Immature natural killer cell (primary cell): Measurements from ENCODE around the gene MGMT. TPM values are rescaled to one million over a fixed set of nuclear protein-coding genes. Genes with fewer than 3 reads are reported as not detected.

Source experiments
- DNase-seq, 3 donors: peaks; one replicate each; pipeline ENCODE4 v3.0.0; 2022; ENCODE audit warnings: mixed read lengths in 1 of 3
- H3K27ac Mint-ChIP-seq, 6 donors: one replicate each; pipeline ENCODE4 v1.8.0; 2020; ENCODE audit warnings: mixed read lengths in 6 of 6, mild to moderate bottlenecking in 5 of 6, inconsistent platforms in 4 of 6, moderate library complexity in 3 of 6
- H3K27me3 Mint-ChIP-seq, 3 donors: one replicate each; pipeline ENCODE4 v1.8.0; 2020 to 2021; ENCODE audit warnings: low read depth in 3 of 3, mild to moderate bottlenecking in 3 of 3, mixed read lengths in 3 of 3, moderate library complexity in 3 of 3, inconsistent platforms in 1 of 3
- H3K36me3 Mint-ChIP-seq, 3 donors: one replicate each; pipeline ENCODE4 v1.8.0; 2020; ENCODE audit warnings: mixed read lengths in 3 of 3, inconsistent platforms in 2 of 3, mild to moderate bottlenecking in 2 of 3
- H3K4me1 Mint-ChIP-seq, 2 donors: one replicate each; pipeline ENCODE4 v1.8.0; 2020; ENCODE audit warnings: inconsistent platforms in 2 of 2, mild to moderate bottlenecking in 2 of 2, mixed read lengths in 2 of 2, moderate library complexity in 1 of 2
- H3K4me3 Mint-ChIP-seq, 5 donors: one replicate each; pipeline ENCODE4 v1.8.0; 2020; ENCODE audit warnings: mild to moderate bottlenecking in 5 of 5, mixed read lengths in 5 of 5, inconsistent platforms in 3 of 5, moderate library complexity in 3 of 5
- H3K9me3 Mint-ChIP-seq, 6 donors: one replicate each; pipeline ENCODE4 v1.8.0; 2020; ENCODE audit warnings: mild to moderate bottlenecking in 6 of 6, mixed read lengths in 6 of 6, inconsistent platforms in 4 of 6, moderate library complexity in 3 of 6
- polyA plus RNA-seq, 3 donors: library from polyadenylated mRNA; unstranded; fragments of 300-500 nt; fragmentation: Illumina TruSeq; gene quantifications; one replicate each; pipeline ENCODE4 v1.2.3, GENCODE V29; 2021

MGMT gene
- polyA plus RNA-seq, 3 donors from 2014 or later = 33.7 to 69.5 (median 37.5) TPM

DNA sequence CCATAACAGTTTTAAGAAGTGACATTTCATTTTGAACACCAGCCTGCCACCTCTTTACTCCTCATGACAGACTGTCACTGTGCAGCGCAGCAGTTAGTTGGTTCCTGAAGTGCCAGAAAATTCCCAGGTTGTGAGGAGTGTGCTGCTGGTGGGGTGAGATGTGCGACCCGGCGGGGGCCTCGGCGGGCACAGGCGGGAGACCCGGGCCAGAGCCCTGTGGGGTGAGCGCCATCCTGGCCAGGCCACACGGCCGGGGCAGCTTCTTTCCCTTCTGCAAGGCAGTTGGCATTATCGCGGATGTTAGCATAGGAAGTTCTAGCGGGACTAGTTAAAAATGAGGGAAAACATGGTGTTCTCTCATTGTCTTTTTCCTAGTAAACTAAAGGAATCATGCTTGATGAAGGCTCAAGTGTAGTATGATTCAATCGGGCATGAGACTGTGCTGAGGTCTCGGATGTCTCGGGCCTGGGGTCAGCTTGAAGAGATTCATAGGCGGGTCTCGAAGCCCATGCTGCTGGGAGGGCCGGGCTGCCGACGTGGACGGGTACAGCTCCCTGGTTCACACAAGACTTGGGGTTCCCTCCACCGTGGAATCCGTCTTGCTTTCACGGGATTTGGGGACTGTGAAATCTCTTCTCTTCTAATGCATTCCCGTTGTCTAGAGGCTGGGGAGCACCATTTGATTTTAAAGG lies 56.1 kb downstream of the MGMT start:
- H3K27me3 Mint-ChIP-seq = peaks cover 2 to 13% (median 12%) of the 10 kb centered on the region in 3 donors
- no peaks in the 10 kb centered on the region for H3K9me3 Mint-ChIP-seq
- DNase-seq = no peak
- H3K27ac Mint-ChIP-seq = no peak overlapping the region
- H3K4me1 Mint-ChIP-seq = peaks cover 4 to 12% of the 10 kb centered on the region in 2 donors
- H3K36me3 Mint-ChIP-seq = peaks cover 4 to 6% (median 5%) of the 10 kb centered on the region in 3 donors
- no peak overlapping the region for H3K4me3 Mint-ChIP-seq

DNA sequence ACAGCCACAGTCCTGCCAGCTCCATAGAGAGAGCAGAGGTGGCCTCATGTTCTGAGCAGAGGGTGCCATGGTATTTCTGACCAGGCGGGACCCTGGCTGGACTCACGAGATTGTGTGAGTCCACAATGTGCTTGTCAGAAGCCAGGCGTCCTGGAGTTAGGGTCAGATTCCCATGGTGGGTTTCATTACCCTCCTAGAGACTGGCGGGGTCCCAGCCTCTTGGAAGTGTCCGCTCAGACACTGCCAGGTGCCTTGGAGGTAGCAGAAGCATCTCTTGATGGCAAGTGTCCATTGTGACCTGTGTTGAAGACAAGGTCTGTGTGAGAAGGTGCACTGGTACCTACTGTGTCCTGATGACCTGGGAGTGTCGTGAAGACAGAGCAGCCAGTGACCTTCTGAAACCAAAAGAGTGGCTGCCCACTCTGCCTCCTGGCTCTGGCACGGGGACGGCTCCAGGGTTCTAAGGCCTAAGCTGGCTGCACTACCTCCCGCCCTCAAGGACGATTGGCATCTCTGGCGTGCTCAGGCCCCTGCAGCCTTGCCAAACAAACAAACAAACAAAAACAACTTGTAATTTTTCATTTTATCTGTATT lies 56.8 kb downstream of the MGMT start:
- Mint-ChIP-seq H3K27me3 (peaks cover 0 to 6% (median 6%) of the 10 kb centered on the region in 3 donors), H3K4me3 (no peak overlapping the region), H3K27ac (no peak overlapping the region), H3K36me3 (peaks cover 4 to 6% (median 5%) of the 10 kb centered on the region in 3 donors), H3K9me3 (no peaks in the 10 kb centered on the region), H3K4me1 (peaks cover under 1 to 6% of the 10 kb centered on the region in 2 donors)
- DNase-seq = no peak

DNA sequence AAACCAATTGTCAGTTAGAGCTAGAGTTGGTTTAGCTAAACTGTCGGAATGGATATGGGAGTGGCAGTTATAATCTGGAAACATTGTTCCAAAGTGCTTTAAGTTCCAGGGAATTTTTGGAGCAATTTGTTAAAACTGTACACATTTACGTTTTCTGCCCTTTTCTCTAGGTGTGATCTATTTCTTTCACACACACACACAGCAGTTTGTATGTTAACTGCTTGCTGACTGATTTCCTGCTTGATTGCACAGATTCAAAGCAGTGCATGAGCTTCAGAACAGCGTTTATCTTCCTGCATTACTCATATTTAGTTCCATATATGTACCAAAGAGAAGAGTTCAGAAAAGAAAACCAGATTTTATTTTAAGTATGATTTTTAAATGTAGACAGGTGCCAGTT lies 57.9 kb downstream of the MGMT start:
- Mint-ChIP-seq H3K27ac (no peak overlapping the region), H3K36me3 (peaks cover 4 to 6% (median 5%) of the 10 kb centered on the region in 3 donors), H3K4me3 (no peak overlapping the region), H3K27me3 (peaks cover 0 to 4% (median 0%) of the 10 kb centered on the region in 3 donors), H3K9me3 (no peaks in the 10 kb centered on the region), H3K4me1 (peaks cover 0 to 1% of the 10 kb centered on the region in 2 donors)
- DNase-seq = no peak

DNA sequence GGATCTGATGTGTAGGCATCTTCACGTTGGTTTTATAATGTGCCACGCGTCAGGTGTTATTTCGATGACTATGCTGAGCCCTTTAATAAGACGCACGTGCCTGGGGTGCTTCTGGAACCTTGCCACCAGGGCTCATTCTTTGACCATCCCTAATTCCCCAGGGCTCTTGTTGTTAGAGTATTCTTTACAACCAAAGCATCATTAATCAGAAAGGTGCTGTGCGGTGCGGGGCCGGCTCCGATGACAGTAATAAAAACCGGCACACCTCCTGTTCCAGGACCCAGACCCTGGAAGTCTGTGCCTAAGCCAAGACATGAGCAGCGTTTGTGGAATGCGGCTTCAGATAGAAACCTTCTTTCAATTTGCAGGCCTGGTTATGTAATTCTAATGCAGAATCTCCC lies 58.4 kb downstream of the MGMT start:
- no peak overlapping the region for H3K4me3 Mint-ChIP-seq
- no peak for DNase-seq
- H3K36me3 Mint-ChIP-seq = peaks cover 4 to 6% (median 5%) of the 10 kb centered on the region in 3 donors
- no peaks in the 10 kb centered on the region for H3K9me3 Mint-ChIP-seq
- H3K27me3 Mint-ChIP-seq = peaks cover 0 to 2% (median 0%) of the 10 kb centered on the region in 3 donors
- peaks cover 0 to 1% of the 10 kb centered on the region in 2 donors for H3K4me1 Mint-ChIP-seq
- no peak overlapping the region for H3K27ac Mint-ChIP-seq

DNA sequence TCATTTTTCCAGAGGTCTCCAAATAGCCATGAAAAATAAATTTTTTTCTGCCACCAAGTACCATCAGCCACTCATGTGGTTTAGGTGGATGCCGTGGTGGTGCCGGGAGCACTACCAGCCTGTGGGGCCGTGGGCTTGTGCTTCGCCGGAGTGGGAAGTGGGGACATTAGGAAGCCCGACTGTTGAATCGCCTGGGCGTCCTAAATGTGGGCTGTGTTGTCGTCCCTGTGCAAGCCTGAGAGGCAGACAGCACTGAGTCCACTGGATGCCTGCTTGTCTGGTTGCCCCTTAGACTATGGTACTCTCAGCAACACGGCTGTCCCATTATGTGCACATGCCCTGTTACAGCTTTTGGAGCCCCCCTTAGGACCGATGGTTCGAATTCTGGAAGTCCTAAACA lies 59.9 kb downstream of the MGMT start:
- DNase-seq = no peak
- Mint-ChIP-seq H3K36me3 (peaks cover 4 to 6% (median 5%) of the 10 kb centered on the region in 3 donors), H3K4me3 (no peak overlapping the region), H3K27ac (no peak overlapping the region), H3K27me3 (no peaks in the 10 kb centered on the region), H3K4me1 (peaks cover 0 to 1% of the 10 kb centered on the region in 2 donors), H3K9me3 (no peaks in the 10 kb centered on the region)

DNA sequence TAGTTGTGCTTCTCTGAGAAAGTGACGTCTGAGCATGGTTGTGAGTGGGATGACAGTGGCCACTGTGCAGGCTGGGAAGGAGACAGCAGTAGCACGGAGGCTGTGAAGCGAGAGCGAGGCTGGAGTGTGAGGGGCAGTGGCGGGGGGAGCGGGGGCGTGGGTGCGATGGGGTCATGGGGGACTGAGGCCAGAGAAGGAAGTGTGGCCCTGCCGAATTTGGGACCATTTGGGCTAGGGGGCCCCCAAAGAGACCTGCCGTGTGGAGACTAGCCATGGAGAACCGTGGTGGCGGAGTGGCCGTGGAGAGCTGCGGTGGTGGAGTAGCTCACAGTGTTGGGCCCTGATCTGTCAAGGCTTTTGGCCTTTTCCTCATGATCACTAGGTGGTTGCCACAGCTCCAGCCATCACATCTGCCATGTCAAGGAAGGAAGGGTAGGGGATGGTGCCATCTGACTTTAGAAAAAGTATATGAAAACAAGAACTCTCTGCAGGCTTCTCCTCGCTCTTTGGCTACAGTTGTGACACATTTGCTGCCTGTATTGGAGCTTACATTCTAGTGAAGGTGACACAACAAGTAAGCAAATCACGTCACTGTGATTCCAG lies 61.4 kb downstream of the MGMT start:
- Mint-ChIP-seq H3K36me3 (peaks cover 4 to 6% (median 5%) of the 10 kb centered on the region in 3 donors), H3K27me3 (no peaks in the 10 kb centered on the region), H3K4me1 (peaks cover 11 to 12% of the 10 kb centered on the region in 2 donors), H3K9me3 (no peaks in the 10 kb centered on the region), H3K4me3 (no peak overlapping the region), H3K27ac (no peak overlapping the region)
- no peak for DNase-seq

DNA sequence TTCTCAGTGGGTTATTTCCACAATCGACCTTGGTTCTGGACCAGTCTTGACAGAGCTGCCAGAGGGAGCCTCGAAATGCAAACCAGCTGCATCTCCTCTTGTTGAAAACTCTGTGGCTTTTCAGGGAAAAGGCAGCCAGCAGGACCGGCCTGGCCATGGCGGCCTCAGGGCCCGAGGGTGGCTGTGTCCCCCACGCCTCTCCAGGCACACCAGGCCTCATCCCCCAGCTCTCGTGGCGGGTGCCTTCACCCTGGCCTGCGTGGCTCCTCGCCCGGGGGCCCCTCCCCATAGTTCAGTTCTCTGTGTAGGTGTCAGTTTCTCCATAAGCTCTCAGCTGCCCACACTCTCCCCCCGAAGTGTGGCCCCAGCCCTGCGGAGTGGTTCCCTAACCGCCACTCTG lies 63.5 kb downstream of the MGMT start:
- H3K4me3 Mint-ChIP-seq = no peak overlapping the region
- no peaks in the 10 kb centered on the region for H3K9me3 Mint-ChIP-seq
- H3K4me1 Mint-ChIP-seq = peaks cover 18 to 21% of the 10 kb centered on the region in 2 donors
- peaks cover 5 to 7% (median 6%) of the 10 kb centered on the region in 3 donors for H3K36me3 Mint-ChIP-seq
- H3K27me3 Mint-ChIP-seq = no peaks in the 10 kb centered on the region
- peak overlapping the region in 1 of 6 donors; percentile 38 for H3K27ac Mint-ChIP-seq
- DNase-seq = no peak

DNA sequence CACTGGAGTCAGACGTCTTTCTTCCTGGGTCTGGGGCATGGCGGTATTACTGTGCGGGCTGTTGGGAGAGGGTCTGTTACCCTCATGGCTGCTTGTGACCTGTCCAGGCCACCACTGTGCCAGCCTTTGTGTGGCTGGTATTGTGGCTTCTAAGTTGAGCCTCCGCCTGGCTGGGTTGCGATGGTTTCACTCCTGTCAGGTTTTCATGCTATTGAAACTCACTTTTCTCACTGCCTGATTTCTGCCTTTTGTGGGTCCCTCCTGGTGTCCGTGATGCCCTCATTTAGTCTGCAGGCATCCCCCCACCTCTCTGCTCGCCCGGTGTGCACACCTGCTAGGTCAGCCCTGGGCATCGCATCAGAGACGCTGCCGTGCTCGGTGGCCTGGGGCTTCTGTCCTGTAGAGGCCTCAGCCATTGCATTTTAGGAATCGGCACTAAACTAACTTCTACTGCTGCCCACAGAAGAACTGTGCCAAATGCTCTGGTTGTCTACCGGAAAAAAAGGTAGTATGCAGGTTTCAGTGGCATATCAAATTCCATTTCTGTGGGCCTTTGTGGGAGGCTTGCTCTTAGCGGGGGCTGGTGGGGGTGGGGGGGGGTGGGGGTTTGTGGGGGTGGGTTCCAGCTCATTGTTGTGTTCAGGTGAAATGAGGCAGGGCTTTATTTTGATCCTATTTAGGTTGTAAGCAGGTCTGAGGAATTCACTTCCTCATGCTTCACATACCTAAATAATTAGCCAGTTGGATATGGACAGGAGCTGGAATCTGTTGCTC lies 64.3 kb downstream of the MGMT start:
- Mint-ChIP-seq H3K36me3 (peaks cover 7 to 14% (median 9%) of the 10 kb centered on the region in 3 donors), H3K27me3 (no peaks in the 10 kb centered on the region), H3K9me3 (no peaks in the 10 kb centered on the region), H3K4me3 (no peak overlapping the region), H3K4me1 (peaks cover 18 to 21% of the 10 kb centered on the region in 2 donors), H3K27ac (peak overlapping the region in 2 of 6 donors; percentile 24 to 49)
- DNase-seq = no peak

DNA sequence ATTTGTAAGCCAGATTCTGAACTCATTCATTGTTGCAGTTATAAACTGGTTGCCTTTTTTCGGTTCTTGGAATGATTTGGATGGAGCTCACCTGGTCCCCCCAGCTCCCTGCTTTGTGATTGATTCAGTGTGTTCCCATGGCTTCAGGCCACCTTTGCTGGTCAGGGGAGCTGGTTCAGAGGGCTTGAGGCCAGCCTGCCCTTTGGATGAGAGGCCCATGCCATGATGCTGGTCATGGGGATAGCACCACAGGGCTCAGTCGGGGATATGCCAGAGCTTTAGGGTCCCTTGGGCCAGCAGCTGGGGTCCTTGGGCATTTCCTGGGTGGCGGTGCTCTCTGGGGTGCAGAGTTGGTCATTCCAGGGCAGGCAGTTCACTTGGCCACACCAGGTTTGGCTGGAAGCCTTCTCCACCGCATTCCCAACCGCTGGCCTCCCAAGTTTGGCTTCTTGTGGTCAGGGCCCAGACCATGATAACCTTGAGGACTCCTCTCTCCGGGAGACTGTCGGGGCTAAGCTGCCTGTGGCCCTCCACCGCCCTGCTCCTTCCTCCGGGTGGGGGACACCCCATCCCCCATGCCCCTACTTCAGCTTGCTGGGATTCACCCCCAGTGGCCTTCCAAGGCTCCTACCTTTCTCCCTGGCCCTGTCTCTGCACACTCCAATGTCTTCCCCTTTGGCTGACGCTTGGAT lies 65.1 kb downstream of the MGMT start:
- no peaks in the 10 kb centered on the region for H3K9me3 Mint-ChIP-seq
- H3K27ac Mint-ChIP-seq = peak overlapping the region in 1 of 6 donors; percentile 73
- H3K4me1 Mint-ChIP-seq = peaks cover 18 to 21% of the 10 kb centered on the region in 2 donors
- peaks cover 11 to 21% (median 11%) of the 10 kb centered on the region in 3 donors for H3K36me3 Mint-ChIP-seq
- no peaks in the 10 kb centered on the region for H3K27me3 Mint-ChIP-seq
- H3K4me3 Mint-ChIP-seq = peak overlapping the region in 1 of 5 donors; percentile 30
- no peak for DNase-seq

DNA sequence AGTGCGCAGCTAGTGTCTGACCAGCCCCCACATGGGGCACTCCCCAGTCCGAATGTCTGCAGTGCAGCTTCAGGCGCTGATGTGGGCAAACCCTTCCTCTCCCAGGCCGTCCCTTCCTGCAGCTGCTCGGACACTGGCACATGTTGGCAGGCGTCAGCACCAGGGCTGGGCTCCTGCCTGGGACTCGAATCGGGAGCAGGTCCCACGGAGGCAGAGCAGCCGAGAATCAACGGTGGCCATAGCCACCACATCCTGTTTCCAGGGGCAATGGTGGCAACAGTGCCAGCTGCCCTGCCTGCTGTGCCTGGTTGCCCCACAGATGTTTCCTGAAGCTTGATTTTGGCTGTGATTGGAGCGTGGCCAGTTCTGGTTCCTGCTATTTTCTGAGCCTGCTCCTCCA lies 65.8 kb downstream of the MGMT start:
- Mint-ChIP-seq H3K4me1 (peaks cover 18 to 21% of the 10 kb centered on the region in 2 donors), H3K27ac (peak overlapping the region in 2 of 6 donors; percentile 40 to 73), H3K27me3 (no peaks in the 10 kb centered on the region), H3K4me3 (peak overlapping the region in 4 of 5 donors; percentile 30 to 61 (median 52)), H3K9me3 (no peaks in the 10 kb centered on the region), H3K36me3 (peaks cover 11 to 24% (median 15%) of the 10 kb centered on the region in 3 donors)
- no peak for DNase-seq

DNA sequence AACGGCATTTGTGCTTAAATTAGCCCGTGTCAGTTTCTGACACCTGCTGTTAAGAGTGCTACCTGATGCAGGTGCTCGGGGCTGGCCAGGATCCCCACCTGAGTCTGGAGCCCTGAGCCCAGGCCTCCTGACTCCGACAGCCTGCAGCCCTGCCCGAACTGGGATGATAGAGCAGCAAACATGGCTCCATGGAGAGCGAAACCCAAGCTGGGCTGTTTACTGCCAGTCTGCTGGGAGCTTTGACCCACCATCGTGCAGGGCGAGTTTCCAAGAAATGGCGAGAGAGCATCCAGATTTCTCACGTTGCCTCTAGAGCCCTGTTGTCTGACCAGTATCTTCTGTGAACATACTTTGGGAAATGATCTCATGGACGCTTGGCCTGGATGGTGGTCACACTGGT lies 66.2 kb downstream of the MGMT start:
- no peak for DNase-seq
- H3K9me3 Mint-ChIP-seq = no peaks in the 10 kb centered on the region
- peaks cover 13 to 22% (median 17%) of the 10 kb centered on the region in 3 donors for H3K36me3 Mint-ChIP-seq
- H3K4me3 Mint-ChIP-seq = peak overlapping the region in 2 of 5 donors; percentile 57 to 61
- no peaks in the 10 kb centered on the region for H3K27me3 Mint-ChIP-seq
- H3K27ac Mint-ChIP-seq = no peak overlapping the region
- H3K4me1 Mint-ChIP-seq = peaks cover 18 to 21% of the 10 kb centered on the region in 2 donors

DNA sequence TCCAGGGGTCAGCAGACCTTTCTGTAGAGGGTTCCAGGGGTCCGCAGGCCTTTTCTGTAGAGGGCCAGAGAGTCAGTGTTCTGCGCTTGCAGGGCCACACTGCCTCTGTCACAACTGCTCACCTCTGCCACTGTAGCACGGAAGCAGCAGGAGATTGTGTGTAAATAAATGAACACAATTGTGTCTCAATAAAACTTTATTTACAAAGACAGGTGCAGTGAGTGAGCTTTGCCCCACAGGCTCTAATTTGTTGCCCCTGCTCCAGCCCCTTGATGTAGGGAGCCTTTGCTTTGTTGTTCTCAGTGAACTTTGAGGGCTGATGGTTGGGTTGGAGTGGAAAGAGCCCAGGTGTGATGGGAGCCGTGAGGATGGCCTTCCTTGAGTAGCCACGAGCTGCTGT lies 67.8 kb downstream of the MGMT start:
- Mint-ChIP-seq H3K4me1 (peaks cover 17 to 21% of the 10 kb centered on the region in 2 donors), H3K9me3 (no peaks in the 10 kb centered on the region), H3K4me3 (no peak overlapping the region), H3K27me3 (no peaks in the 10 kb centered on the region), H3K36me3 (peaks cover 14 to 32% (median 24%) of the 10 kb centered on the region in 3 donors), H3K27ac (no peak overlapping the region)
- DNase-seq = no peak

DNA sequence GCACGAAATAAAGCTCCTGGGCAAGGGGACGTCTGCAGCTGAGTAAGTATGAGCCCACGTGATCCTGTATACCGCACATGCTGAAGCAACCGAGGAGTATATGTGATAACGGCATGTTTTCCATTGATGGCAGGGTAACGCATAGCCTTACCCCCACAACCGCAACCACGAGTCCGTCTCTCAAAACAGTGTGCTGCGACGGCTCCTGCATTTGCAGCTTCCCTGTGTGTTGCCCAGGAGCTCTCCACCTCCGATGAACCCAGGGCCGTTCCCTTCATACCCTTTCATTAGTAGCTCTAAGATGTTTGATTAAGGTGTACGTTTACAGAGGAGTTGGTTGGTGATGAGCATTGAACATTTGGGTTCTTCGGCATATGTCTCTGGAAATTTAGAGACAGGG lies 69.3 kb downstream of the MGMT start:
- DNase-seq = no peak
- H3K4me3 Mint-ChIP-seq = no peak overlapping the region
- no peak overlapping the region for H3K27ac Mint-ChIP-seq
- peaks cover 17 to 21% of the 10 kb centered on the region in 2 donors for H3K4me1 Mint-ChIP-seq
- H3K27me3 Mint-ChIP-seq = no peaks in the 10 kb centered on the region
- H3K9me3 Mint-ChIP-seq = no peaks in the 10 kb centered on the region
- peaks cover 14 to 39% (median 24%) of the 10 kb centered on the region in 3 donors for H3K36me3 Mint-ChIP-seq
